Motor neuron (in vitro differentiated cells): ENCODE data around the gene CCND2. TPM values are rescaled to one million over a fixed set of nuclear protein-coding genes. Genes with fewer than 3 reads are reported as not detected.

Experiments
- ATAC-seq, 8 experiments: fragments of 200-7000 bp; cut with Tn5 transposase; replicated peaks in 6 of 8; 2 replicates each; pipeline ENCODE4 v1.8.0; 2021; ENCODE audit warnings: mild to moderate bottlenecking in 8 of 8, moderate library complexity in 8 of 8
- H3K27ac ChIP-seq, 2 donors: fragments of 250-450 bp; sonication (Bioruptor Pico); 2 replicates each; pipeline ENCODE4 v1.9.0; 2021; ENCODE audit warnings: antibody characterized with exemption in 2 of 2, mild to moderate bottlenecking in 2 of 2, moderate library complexity in 1 of 2
- H3K4me1 ChIP-seq, 2 donors: fragments of 250-450 bp; sonication (Bioruptor Pico); replicated peaks in 1 of 2; 2 replicates each; pipeline ENCODE4 v1.6.1; 2021; ENCODE audit warnings: antibody characterized with exemption in 2 of 2, mild to moderate bottlenecking in 2 of 2, moderate library complexity in 1 of 2
- H3K4me3 ChIP-seq, 5 donors: fragments of 250-450 bp; sonication (Bioruptor Pico); 2 replicates each; pipeline ENCODE4 v1.9.0; 2021; ENCODE audit warnings: antibody characterized with exemption in 5 of 5, mild to moderate bottlenecking in 5 of 5, moderate library complexity in 4 of 5
- WGBS, 10 experiments: fragments of 450-650 bp; shearing (Covaris generic); methylation state at CpG; one replicate each; pipeline ENCODE4 v1.0.0; 2022; 5-methylcytosine and 5-hydroxymethylcytosine counted together
- in situ Hi-C, 9 experiments: fragments of 400-800 bp; cut with MboI; loops; one replicate each; pipeline ENCODE4 v1.15.0; 2021; ENCODE audit warnings: low sequenced_read_pairs in 9 of 9, low pct_unique_long_range_greater_than_20kb in 2 of 9; ENCODE audit not compliant: unreplicated experiment in 9 of 9
- total RNA-seq, 8 experiments: library from RNA; unstranded; fragments of 300-600 nt; gene quantifications; 2 replicates each; pipeline versions ENCODE4 v1.2.3 to v1.2.4, GENCODE V29; 2022

CCND2 gene
- total RNA-seq, 8 experiments from 2014 or later: 1.3 to 350 (median 57.3) TPM

DNA sequence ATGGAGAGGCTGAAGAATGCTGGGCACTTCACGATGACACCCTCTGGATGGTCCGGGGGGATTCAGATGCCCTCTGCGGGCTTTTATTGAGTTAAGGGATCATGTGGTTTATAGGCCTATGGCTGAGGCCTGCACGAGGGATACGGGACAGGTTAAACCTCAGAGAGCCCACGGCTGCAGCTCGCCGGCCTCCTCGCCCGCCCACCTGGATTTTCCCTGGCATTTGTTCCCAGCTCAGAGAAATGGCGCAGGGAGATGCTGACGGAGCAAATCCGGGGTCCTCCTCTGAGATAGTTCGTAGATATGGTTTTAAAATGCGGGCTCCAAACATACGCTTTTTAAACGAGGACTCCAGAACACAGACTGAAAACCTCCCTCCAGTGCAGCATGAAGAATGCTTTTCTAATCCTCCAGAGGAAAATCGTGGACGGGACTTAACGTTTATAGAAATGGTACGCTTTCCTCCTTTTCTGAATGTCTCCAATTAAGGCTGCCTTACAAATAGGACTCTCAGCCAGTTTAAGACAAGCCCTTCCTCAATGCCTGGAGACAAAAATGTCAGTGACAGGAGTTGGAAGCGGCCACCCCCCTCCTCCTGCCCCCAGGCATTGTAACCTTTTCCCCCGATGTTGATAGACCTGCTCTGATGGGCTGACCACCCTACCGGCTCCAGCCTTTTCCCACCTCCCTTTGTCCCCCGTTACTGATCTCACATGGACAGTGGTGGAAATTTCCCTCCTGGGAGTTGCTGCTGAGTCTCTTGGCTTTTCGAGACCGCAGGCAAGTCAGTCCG is 16.6 kb downstream of the CCND2 start:
- no peak overlapping the region for H3K27ac ChIP-seq
- peaks cover 38 to 51% of the 10 kb centered on the region in 2 donors for H3K4me1 ChIP-seq
- ATAC-seq: no peak
- 0 to 97% (median 90%) methylated on average over 1 to 20 of the region's 28 CpGs; no CpG with 5 or more reads in 1 of the 10 experiments for WGBS, 10 experiments
- in situ Hi-C loops: loop anchor here in 7 of 9 experiments (25.0 kb wide), 2 partner anchors 303 to 403 kb away; no protein-coding TSS in a partner anchor
- no peak overlapping the region for H3K4me3 ChIP-seq

DNA sequence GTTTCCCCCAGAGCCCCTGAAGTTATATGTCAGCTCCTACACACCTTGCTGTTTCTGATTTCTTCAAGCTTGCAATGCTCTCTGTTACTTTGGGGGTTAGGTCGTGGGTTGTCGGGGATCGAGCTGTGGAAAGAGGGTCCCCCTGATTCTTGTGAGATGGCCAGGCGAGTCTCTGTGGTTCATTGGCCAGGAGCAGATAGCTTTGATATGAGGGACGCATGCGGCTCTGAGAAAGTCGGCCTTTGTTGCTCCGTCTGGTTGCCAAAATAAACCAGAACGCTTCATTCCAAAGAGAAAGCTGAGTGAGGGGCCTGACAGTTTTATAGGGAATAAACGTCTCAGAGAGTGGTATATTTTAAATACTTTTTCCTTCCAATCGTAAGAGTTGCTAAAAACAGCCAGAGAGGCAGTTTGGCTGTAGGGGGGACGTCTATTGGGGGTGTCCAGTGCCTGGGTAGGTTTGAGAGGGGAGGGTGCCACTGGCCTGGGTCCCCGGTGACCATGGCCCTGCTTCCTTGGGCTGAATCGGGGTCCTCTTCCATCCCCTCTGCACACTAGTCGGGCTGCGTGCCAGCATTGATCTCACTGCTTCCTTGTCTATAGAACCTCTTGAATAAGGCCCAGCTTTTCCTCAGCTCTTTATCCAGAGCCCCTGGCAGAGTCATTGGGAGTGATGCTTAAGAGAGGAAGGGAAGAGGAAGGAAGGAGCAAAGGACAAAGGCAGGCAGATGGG is 18.9 kb downstream of the CCND2 start:
- no peak overlapping the region for H3K27ac ChIP-seq
- H3K4me1 ChIP-seq: peaks cover 38 to 44% of the 10 kb centered on the region in 2 donors
- 20 to 98% (median 93%) methylated on average over 1 to 12 of the region's 16 CpGs; no CpG with 5 or more reads in 3 of the 10 experiments for WGBS, 10 experiments
- no peak for ATAC-seq
- in situ Hi-C loops: loop anchor here in 7 of 9 experiments (25.0 kb wide), 2 partner anchors 305 to 405 kb away; no protein-coding TSS in a partner anchor
- H3K4me3 ChIP-seq: no peak overlapping the region

- in situ Hi-C loops: loop anchor here in 7 of 9 experiments (25.0 kb wide), 2 partner anchors 306 to 406 kb away; no protein-coding TSS in a partner anchor
- ATAC-seq: peak in 6 of 8 experiments; percentile 28 to 73 (median 52)
- Histone ChIP-seq H3K27ac (peak overlapping the region; percentile 15 to 51), H3K4me3 (no peak overlapping the region), H3K4me1 (peaks cover 35 to 36% of the 10 kb centered on the region in 2 donors)
- 0 to 83% (median 62%) methylated on average over 3 to 13 of the region's 14 CpGs; no CpG with 5 or more reads in 3 of the 10 experiments for WGBS, 10 experiments
Measured at GRCh38 chr12:4293299-4293965, 19.9 kb downstream of the CCND2 start.

- 20 to 100% (median 37%) methylated on average over 1 to 8 of the region's 16 CpGs; no CpG with 5 or more reads in 6 of the 10 experiments for WGBS, 10 experiments
- Histone ChIP-seq H3K4me3 (no peak overlapping the region), H3K4me1 (peaks cover 29% of the 10 kb centered on the region in 2 donors), H3K27ac (peak overlapping the region in 1 of 2 donors; percentile 51)
- in situ Hi-C loops: loop anchor here in 7 of 9 experiments (25.0 kb wide), 2 partner anchors 307 to 407 kb away; no protein-coding TSS in a partner anchor
- ATAC-seq: peak in 6 of 8 experiments; percentile 36 to 86 (median 82)
Measured at GRCh38 chr12:4293966-4294505, 20.5 kb downstream of the CCND2 start.

DNA sequence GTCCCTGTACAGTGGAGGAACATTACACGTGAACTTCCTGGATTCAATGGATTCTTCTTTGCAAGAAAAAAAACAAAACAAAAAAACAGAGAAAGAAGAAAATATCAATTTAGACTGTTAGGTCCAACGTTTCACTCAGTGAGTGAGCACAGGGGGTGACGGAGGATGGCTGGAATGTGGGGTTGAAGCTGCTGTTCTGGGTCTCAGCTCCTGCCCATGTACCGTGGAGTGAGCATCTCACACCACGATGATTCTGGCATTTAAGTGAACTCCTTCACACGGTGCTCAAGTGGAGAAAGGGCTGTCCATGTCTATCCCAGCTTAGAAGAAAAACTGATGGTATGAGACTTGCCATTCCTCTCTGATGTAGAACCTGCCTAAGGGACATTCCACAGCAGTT is 23.2 kb downstream of the CCND2 start:
- WGBS, 10 experiments: 0 to 100% (median 76%) methylated on average over 1 to 6 of the region's 6 CpGs
- Histone ChIP-seq H3K4me1 (peaks cover 17 to 22% of the 10 kb centered on the region in 2 donors), H3K4me3 (no peak overlapping the region), H3K27ac (no peak overlapping the region)
- in situ Hi-C loops: loop anchor here in 7 of 9 experiments (25.0 kb wide), 2 partner anchors 309 to 409 kb away; no protein-coding TSS in a partner anchor
- ATAC-seq: no peak

GRCh38 chr12:4297617-4298016 is 24.1 kb downstream of the CCND2 start:
- ATAC-seq: no peak
- Histone ChIP-seq H3K27ac (no peak overlapping the region), H3K4me3 (no peak overlapping the region), H3K4me1 (peaks cover 17 to 19% of the 10 kb centered on the region in 2 donors)
- 0 to 100% (median 87%) methylated on average over 1 to 8 of the region's 13 CpGs for WGBS, 10 experiments
- in situ Hi-C loops: loop anchor here in 7 of 9 experiments (25.0 kb wide), 2 partner anchors 310 to 410 kb away; no protein-coding TSS in a partner anchor

GRCh38 chr12:4300883-4301282 is 27.3 kb downstream of the CCND2 start:
- H3K4me3 ChIP-seq: no peak overlapping the region
- WGBS, 10 experiments: 0 to 100% (median 87%) methylated on average over 2 to 5 of the region's 5 CpGs; no CpG with 5 or more reads in 4 of the 10 experiments
- H3K4me1 ChIP-seq: no peaks in the 10 kb centered on the region
- in situ Hi-C loops: loop anchor here in 2 of 9 experiments (25.0 kb wide), 1 partner anchor 236 kb away; the partner anchor contains the start of gene RAD51AP1 (in 2 of the 2)
- H3K27ac ChIP-seq: no peak overlapping the region
- no peak for ATAC-seq

- H3K4me1 ChIP-seq: peaks cover 0 to under 1% of the 10 kb centered on the region in 2 donors
- no peak overlapping the region for H3K27ac ChIP-seq
- no peak for ATAC-seq
- H3K4me3 ChIP-seq: no peak overlapping the region
- in situ Hi-C loops: loop anchor here in 2 of 9 experiments (25.0 kb wide), 1 partner anchor 235 kb away; the partner anchor contains the start of gene RAD51AP1 (in 2 of the 2)
- 48 to 98% (median 83%) methylated on average over 2 to 9 of the region's 11 CpGs for WGBS, 10 experiments
Measured at GRCh38 chr12:4301932-4302501, 28.5 kb downstream of the CCND2 start.

DNA sequence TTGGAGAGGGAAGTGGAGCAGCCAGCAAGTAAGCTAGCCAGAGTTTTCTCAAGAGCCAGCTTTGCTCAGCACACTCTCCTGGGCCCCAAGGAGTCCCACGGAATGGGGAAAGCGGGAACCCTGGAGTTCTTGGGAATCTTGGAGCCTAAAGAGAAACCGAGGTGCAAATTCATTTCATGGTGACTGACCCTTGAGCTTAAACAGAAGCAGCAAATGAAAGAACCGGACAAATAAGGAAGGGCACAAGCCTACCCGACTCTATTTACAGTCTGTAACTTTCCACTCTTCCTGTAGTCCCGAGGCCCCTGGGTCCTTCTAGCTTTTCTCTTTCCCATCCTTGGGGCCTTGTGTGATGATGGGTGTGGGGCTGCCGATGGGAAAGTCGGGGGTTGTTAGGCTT is 29.3 kb downstream of the CCND2 start:
- Histone ChIP-seq H3K27ac (no peak overlapping the region), H3K4me3 (no peak overlapping the region), H3K4me1 (peaks cover 4 to 6% of the 10 kb centered on the region in 2 donors)
- WGBS, 10 experiments: 42 to 100% (median 89%) methylated on average over 1 to 8 of the region's 8 CpGs; no CpG with 5 or more reads in 4 of the 10 experiments
- ATAC-seq: no peak
- in situ Hi-C loops: loop anchor here in 2 of 9 experiments (25.0 kb wide), 1 partner anchor 234 kb away; the partner anchor contains the start of gene RAD51AP1 (in 2 of the 2)

DNA sequence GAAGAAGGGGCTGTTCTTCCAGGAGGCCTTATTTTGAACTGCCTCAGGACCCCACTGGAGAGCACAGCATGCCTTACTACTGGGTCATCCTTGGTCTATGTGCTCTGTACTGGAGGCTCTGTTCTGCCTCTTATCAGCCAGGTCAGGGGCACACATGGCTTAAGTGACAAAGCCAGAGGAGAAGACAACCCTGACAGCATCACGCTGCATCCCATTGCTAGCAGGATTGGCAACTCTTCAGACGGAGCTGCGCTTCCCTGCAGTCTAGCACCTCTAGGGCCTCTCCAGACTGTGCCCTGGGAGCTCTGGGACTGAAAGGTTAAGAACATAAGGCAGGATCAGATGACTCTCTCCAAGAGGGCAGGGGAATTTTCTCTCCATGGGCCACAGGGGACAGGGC is 30.2 kb downstream of the CCND2 start:
- H3K4me3 ChIP-seq: no peak overlapping the region
- 100% methylated on average over 1 to 2 of the region's 3 CpGs; no CpG with 5 or more reads in 8 of the 10 experiments for WGBS, 10 experiments
- H3K27ac ChIP-seq: no peak overlapping the region
- no peak for ATAC-seq
- H3K4me1 ChIP-seq: peaks cover 8% of the 10 kb centered on the region in 2 donors
- in situ Hi-C loops: loop anchor here in 2 of 9 experiments (25.0 kb wide), 1 partner anchor 234 kb away; the partner anchor contains the start of gene RAD51AP1 (in 2 of the 2)

- Histone ChIP-seq H3K27ac (no peak overlapping the region), H3K4me1 (peaks cover 8% of the 10 kb centered on the region in 2 donors), H3K4me3 (peak overlapping the region in 3 of 5 donors; percentile 1 to 10 (median 9))
- peak; percentile 92 to 99 (median 98) for ATAC-seq
- 0 to 40% (median 19%) methylated on average over 1 to 14 of the region's 25 CpGs; no CpG with 5 or more reads in 2 of the 10 experiments for WGBS, 10 experiments
- in situ Hi-C loops: loop anchor here in 2 of 9 experiments (25.0 kb wide), 1 partner anchor 230 kb away; the partner anchor contains the start of gene RAD51AP1 (in 2 of the 2)
Measured at GRCh38 chr12:4307593-4308333, 34.2 kb downstream of the CCND2 start.
